Nucleus accumbens (tissue), 56 donors: ENCODE results near the gene SHH.
"Not testable (repeated sequence)": the region's sequence is repeated elsewhere in the genome, so short reads cannot be mapped to it uniquely, and the experiment has no call there.

Source experiments
- DNase-seq, 56 donors: peaks; one replicate each; lab custom pipeline; 2025; lab: John Stamatoyannopoulos, UW

SHH gene

GRCh38 chr7:155843426-155844018 is 31.3 kb upstream of the SHH start:
- DNase-seq = no peak

DNA sequence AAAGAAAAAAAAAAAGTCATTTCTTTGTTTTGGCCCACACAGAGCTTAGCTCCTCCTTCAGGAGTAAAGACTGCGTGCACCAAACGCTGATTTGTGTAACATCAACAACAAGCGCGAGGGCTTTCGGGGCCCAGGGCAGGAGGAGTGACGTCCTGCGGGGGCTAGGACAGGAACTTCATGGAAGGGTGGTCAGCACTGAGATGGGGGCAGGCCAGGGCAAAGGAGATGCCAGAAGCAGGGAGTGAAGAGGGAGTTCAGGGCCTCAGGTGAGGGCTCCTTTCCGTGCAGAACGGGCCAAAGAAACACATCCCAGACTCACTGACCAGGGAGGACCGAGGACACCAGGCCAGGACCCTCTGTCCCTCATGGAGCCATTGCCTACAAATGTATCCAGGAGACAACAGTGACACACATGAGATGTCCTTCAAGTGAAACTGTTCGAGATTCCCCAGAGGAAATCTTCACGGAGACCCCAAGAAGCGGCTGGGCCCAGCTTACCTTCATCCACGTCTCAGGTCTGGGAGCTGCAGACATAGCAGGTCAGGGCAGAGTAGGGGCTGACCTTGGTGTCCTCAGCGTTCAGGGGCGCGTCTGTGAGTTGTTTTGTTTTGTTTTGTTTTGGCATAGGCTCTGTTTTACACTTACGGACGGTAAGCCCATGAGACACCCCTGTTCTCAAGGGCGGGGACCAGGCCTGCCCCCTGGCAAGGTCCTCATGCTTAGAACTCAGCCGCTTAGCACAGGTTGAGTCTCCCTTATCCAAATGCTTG is 30.4 kb upstream of the SHH start:
- no peak for DNase-seq

GRCh38 chr7:155840909-155841308 is 28.6 kb upstream of the SHH start:
- DNase-seq = no peak

DNA sequence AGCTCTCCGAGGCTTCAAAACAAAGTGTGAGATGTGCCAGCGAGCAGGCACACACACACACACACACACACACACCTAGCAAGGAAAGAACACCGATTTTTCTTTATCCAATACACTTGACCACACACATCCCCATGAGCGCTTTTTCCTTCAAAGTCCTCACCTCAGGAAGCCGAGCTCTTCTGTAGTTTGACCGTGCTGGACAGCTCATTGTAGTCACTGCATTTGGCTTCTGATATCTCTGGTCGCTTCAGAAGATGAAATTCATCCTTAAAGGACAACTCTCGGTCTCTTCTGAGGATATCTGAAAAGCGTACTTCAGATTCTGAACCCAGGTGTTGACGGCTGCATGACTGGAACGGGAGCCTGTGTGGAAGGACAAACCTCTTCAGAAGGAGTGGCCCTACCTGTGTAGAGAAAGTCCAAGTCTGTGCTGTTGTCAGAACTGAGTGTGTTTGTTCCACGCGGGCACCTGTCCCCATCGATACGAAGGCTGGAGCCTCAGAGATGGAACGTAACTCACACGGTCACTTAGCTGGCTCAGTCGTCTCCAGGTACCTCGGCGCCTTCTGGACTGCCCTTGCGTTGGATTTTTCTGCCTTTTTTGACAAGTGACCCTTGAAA is 28.1 kb upstream of the SHH start:
- no peak for DNase-seq

DNA sequence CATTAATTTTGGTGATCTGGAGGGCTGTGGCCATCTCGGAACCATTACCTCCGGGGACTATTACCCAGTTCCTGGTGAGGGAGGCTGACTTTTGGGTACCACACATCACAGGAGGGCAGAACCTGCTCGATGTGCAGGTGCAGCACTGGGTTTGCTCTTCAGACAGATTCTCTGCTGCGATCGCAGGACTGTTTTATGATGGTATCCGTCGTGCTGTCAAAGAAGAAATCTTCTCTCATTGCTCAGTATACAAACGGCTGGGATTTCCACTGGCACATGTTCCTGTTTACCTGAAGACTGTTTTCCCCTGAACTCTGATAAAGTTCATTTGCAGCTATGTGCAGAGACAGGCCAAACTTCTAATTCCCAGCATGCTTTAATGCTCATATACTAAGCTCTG is 27.2 kb upstream of the SHH start:
- no peak for DNase-seq

DNA sequence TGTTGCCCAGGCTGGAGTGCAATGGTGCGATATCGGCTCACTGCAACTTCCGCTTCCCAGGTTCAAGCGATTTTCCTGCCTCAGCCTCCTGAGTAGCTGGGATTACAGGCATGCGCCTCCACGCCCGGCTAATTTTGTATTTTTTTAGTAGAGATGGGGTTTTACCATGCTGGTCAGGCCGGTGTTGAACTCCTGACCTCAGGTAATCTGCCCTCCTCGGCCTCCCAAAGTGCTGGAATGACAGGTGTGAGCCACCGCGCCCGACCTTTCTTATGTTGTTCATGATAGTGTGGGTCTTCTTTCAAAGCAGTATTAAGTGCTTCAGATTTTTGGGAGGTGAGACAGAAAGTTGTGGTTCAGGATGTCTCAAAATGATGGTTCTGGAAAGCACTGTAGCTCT is 26.0 kb upstream of the SHH start:
- DNase-seq = not testable (repeated sequence)

- DNase-seq = no peak
These were observed 24.8 kb upstream of the SHH start for GRCh38 chr7:155837126-155837479.

DNA sequence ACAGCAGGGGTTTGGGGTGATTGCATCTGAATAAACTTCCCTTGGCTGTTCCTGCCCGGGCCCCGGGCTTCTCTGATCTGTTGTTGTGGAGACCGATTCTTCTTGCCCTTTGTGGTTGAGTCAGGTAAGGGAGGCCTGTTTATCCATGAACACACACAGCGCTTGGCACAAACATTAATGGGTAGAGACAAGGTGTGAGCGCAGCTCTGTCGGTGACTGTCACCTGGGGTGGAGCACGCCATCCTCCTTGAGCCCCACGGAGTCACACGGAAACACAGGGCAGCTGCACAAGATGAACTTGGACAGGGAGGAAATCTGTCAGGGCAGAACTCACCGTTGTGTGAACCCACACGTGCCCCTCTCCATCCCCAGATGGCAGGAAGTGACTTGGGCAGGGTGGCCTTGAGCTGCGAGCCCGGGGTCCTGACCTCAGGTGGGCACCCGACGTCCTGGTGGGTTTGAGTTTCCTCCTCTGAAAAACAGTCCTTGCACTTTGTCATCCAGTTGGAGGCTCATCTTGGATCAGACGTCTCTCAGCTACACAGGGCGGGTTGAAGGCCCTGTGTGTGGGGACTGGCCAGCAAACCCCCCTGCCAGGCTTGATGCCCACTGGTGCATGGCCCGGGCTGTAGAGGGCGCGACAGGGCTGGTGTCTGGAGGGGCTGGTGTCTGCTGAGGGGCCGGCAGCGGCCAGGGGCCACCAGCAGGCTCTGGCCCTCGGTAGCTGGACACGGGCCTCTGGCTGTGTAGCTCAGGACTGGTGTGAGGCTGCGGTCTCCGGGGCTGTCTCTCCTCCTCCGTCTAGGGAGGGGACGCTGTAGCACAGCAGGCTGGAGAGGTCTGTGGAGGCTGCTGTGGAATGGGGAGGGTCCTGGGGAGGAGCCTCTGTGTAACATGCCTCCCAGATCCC is 24.2 kb upstream of the SHH start:
- no peak for DNase-seq

DNA sequence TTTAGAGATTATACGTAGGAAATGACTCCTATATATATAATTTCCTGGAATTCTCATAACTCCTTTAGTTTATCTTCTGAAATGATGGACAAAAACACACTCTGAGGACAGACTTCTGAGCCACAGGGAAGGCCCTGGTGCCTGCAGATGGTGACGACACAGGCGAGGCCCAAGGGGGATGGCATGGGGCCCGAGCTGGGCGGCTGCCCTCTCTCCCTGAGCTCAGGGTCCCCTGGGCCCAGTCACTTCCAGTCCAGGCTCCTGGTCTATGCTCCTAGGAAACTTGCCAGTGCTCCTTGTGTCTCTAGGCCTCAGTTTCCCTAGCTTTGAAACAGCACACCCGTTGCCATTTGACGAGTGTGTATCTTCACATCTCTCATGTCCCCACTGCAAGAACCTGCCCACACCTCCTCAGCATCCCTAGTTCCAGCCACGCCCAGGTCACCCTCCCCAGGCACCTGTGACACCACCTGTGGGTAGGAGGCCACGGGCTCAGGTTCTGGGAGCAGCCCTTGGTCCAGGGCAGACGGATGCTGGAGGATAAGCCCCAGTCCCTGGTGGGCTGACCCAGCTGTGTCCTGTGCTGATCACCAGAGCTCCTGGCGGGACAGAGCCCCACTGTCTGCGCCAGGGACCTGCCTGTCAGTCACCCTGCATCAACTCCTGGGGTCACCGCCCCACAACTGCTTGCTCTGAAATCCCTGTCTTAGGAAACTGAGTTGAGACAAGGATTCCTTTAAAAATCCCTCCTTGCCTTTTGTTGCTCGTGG is 23.4 kb upstream of the SHH start:
- no peak for DNase-seq

- no peak for DNase-seq
These were observed 22.3 kb upstream of the SHH start for GRCh38 chr7:155834486-155835048.

- DNase-seq = no peak
These were observed 21.4 kb upstream of the SHH start for GRCh38 chr7:155833651-155834050.

DNA sequence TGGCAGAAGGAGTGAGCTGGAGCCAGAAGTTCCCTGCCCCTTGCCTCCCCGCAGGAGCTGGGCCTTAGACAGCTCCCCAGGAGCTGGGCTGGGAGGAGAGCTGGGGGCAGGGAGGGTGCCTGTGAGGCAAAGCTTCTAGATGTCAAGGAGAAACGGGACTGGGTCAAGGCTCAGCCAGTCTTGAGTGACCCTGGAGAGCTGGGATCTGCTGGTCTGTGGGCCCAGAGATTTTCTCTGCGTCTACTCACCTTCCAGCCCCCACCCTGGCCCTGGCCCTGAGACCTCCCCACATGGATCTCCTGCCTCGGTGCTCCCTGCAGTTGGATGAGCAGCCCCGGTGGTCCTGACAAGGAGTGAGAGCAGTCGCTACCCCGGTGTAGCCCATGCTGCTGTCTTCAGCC is 20.3 kb upstream of the SHH start:
- no peak for DNase-seq

DNA sequence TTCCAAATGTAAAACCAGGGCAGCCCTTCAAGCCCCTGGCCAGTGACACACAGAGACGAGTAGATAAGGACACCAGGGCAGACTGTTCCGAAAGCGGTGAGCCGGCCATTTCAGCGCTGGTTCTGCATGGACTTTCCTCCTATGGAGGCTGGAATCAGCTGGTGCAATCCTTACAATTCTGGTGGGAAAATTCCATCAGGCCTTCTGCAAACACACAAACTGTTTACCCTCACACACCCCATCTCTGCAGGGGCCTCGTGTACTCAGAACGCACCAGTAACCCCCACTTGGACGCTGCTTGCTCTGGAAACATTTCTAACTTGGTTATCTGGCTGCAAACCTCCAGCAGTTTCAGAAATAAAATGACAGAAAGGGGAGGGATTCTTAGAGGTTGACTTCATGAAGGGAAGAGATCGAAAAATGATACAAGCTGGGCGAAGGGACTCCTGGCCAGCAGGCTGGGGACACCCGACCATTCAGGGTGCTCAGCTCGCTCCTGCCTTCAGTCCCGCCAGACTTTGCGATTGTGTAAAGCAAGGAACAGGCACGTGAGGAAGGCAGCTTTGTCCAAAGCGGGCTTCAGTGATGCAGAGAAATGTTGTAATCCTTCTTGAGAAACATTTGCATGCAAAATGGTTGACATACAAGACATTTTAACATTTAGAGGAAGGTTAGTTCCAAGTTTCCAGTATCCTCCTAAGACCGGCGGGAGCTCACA is 19.7 kb upstream of the SHH start:
- DNase-seq = no peak

- DNase-seq = no peak
These were observed 18.9 kb upstream of the SHH start for GRCh38 chr7:155830961-155831806.

DNA sequence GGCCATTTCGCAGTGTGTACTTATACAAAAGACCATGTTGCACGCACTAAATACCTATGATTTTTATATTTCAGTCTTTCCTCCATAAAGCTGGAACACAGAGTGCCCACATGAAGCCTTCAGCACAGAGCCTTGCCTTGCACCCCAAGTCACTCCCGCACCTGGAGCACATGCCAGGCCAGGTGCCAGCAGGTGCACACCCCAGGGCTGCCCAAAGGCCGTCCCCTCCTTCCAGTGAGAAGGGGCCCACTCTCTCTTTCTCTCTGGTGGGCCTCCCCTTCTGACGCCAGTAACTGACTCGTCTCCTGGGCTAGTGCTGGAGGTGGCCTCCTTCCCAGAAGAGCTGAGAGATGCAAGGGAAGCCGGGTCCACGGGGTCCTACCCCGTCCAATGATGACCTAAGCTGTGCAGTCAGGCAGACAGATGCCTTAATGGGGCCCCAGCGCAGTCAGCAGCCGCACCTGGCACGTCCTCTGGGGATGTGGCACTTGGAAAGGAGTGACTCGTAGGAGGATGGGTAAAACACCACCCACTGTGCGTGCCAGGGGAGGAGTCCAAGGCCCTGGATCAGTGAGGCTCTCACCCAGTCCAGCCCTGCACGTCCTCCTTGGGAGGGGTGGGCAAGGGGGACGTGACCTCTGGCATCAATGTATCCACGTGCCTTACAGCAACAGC is 17.7 kb upstream of the SHH start:
- DNase-seq = no peak

DNA sequence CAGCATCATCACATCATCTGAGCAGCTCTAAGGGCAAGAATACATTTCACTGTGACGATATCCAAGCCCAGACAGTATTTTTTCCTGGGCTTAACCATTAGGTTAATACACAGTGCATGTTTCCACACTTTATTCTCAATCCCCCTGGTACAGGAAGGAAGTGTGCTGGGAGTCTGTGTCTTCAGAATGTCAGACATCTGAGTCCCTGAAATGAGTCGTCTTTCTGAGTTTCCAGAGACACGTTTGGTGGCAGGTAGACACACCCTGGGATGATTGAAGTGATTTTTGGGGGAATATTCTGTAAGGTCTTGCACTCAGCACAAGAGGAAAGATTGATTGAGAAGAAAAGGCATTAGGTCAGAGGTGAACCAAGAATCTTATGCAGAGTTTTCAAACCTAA is 13.1 kb upstream of the SHH start:
- DNase-seq = no peak

GRCh38 chr7:155824227-155824886 is 12.1 kb upstream of the SHH start:
- DNase-seq = no peak
